H1 (cell line): ENCODE data around the gene KCTD17. TPM values are rescaled to one million over a fixed set of nuclear protein-coding genes. Genes with fewer than 3 reads are reported as not detected.

Experiments used
- CTCF ChIA-PET: fragments of 300-600 bp; sonication (Branson Sonifier 250); formaldehyde crosslinking; loops from one replicate; lab custom pipeline; 2021; ENCODE audit not compliant: partially characterized antibody; lab: Charles Lee
- POLR2A ChIA-PET: fragments of 300-600 bp; sonication (Branson Sonifier 250); formaldehyde crosslinking; loops from one replicate; lab custom pipeline; 2021; ENCODE audit warnings: inconsistent platforms; ENCODE audit not compliant: partially characterized antibody; lab: Charles Lee
- DNase-seq, 2 experiments: peaks; one replicate each; pipeline versions ENCODE4 v3.0.0 to v3.0.0-alpha.2; 2010 to 2022; ENCODE audit warnings: low spot score in 2 of 2, low read depth in 1 of 2, mixed read lengths in 1 of 2
- FAIRE-seq: peaks from 2 replicates; lab custom pipeline; 2011; peaks lifted over from hg19 to GRCh38; lab: Jason Lieb, UNC
- H2AFZ ChIP-seq: 2 replicates; pipeline ENCODE4 v1.8.1; 2012; ENCODE audit warnings: low read length, inconsistent platforms
- H2AK5ac ChIP-seq: 2 replicates; pipeline ENCODE4 v1.6.1; 2013; ENCODE audit warnings: low read depth, low read length
- H2BK120ac ChIP-seq: replicated peaks from 2 replicates; pipeline ENCODE3; 2013; ENCODE audit warnings: low read depth, low read length, inconsistent platforms
- H2BK12ac ChIP-seq: 2 replicates; pipeline ENCODE4 v1.6.1; 2013; ENCODE audit warnings: low read depth, low read length
- H2BK15ac ChIP-seq: 2 replicates; pipeline ENCODE4 v1.6.1; 2013; ENCODE audit warnings: low read length
- H2BK20ac ChIP-seq: 2 replicates; pipeline ENCODE4 v1.6.1; 2013; ENCODE audit warnings: low read length
- H2BK5ac ChIP-seq: 2 replicates; pipeline ENCODE4 v1.6.1; 2013; ENCODE audit warnings: low read depth, low read length
- H3K14ac ChIP-seq: 2 replicates; pipeline ENCODE4 v1.6.1; 2013; ENCODE audit warnings: inconsistent platforms; ENCODE audit not compliant: insufficient read length
- H3K18ac ChIP-seq: 2 replicates; pipeline ENCODE4 v1.6.1; 2013; ENCODE audit warnings: low read length; ENCODE audit errors: extremely low read depth
- H3K23ac ChIP-seq: 2 replicates; pipeline ENCODE4 v1.6.1; 2013; ENCODE audit warnings: inconsistent platforms; ENCODE audit not compliant: insufficient read length
- H3K23me2 ChIP-seq: 2 replicates; pipeline ENCODE4 v1.6.1; 2013; ENCODE audit warnings: low read depth, low read length
- H3K27ac ChIP-seq: 2 replicates; pipeline ENCODE4 v1.6.1; 2011; ENCODE audit warnings: low read depth, low read length, inconsistent platforms
- H3K27me3 ChIP-seq, 4 experiments: replicated peaks in 1 of 4; 1 replicate in 1 of 4; 2 replicates in 3 of 4; pipeline versions ENCODE4 v1.6.1 to v1.8.1; 2011 to 2013; ENCODE audit warnings: low read length in 3 of 4, mild to moderate bottlenecking in 3 of 4, inconsistent platforms in 2 of 4, mixed read lengths in 2 of 4, moderate library complexity in 1 of 4; ENCODE audit not compliant: control insufficient read depth in 3 of 4, insufficient read depth in 3 of 4; ENCODE audit errors: extremely low read depth in 1 of 4
- H3K36me3 ChIP-seq, 4 experiments: 2 replicates each; pipeline versions ENCODE4 v1.6.1 to v1.8.1; 2011 to 2013; ENCODE audit warnings: mild to moderate bottlenecking in 4 of 4, low read length in 3 of 4, moderate library complexity in 2 of 4, control low read depth in 1 of 4, inconsistent platforms in 1 of 4; ENCODE audit not compliant: insufficient read depth in 4 of 4, control insufficient read depth in 2 of 4
- H3K4ac ChIP-seq: replicated peaks from 2 replicates; pipeline ENCODE3; 2013; ENCODE audit warnings: low read length, low read depth, mixed read lengths, inconsistent platforms; ENCODE audit not compliant: insufficient read length
- H3K4me1 ChIP-seq, 4 experiments: replicated peaks in 1 of 4; 1 replicate in 1 of 4; 2 replicates in 3 of 4; pipeline versions ENCODE4 v1.6.1 to v1.8.1; 2011 to 2013; ENCODE audit warnings: low read length in 3 of 4, inconsistent platforms in 2 of 4, mixed read lengths in 1 of 4; ENCODE audit not compliant: insufficient read depth in 4 of 4, control insufficient read depth in 3 of 4
- H3K4me2 ChIP-seq, 2 experiments: 2 replicates each; pipeline versions ENCODE4 v1.6.1 to v1.8.1; 2011 to 2013; ENCODE audit warnings: low read depth in 2 of 2, low read length in 2 of 2, control low read depth in 1 of 2, inconsistent platforms in 1 of 2, mild to moderate bottlenecking in 1 of 2; ENCODE audit not compliant: insufficient read depth in 1 of 2
- H3K4me3 ChIP-seq, 4 experiments: fragments of 200-600, 300-600 bp in 1 of 4; sonication (generic), shearing (Covaris generic), sonication (Bioruptor Twin) in 1 of 4; 2 replicates each; pipeline versions ENCODE4 v1.5.1 to v1.8.1; 2011 to 2016; ENCODE audit warnings: low read length in 4 of 4, low read depth in 3 of 4, control low read depth in 2 of 4, inconsistent platforms in 2 of 4, mild to moderate bottlenecking in 2 of 4, mixed read lengths in 1 of 4, moderate library complexity in 1 of 4; ENCODE audit not compliant: insufficient read depth in 2 of 4; ENCODE audit errors: extremely low read depth in 1 of 4
- H3K56ac ChIP-seq: replicated peaks from 2 replicates; pipeline ENCODE3; 2013; ENCODE audit warnings: low read depth, mild to moderate bottlenecking, mixed read lengths, low read length, inconsistent platforms; ENCODE audit not compliant: insufficient read length
- H3K79me1 ChIP-seq: 2 replicates; pipeline ENCODE4 v1.6.1; 2013; ENCODE audit warnings: low read depth, low read length, control low read depth
- H3K79me2 ChIP-seq, 2 experiments: 2 replicates each; pipeline versions ENCODE4 v1.6.1 to v1.8.1; 2012 to 2013; ENCODE audit warnings: low read length in 2 of 2, mild to moderate bottlenecking in 2 of 2, inconsistent platforms in 1 of 2; ENCODE audit not compliant: insufficient read depth in 2 of 2, control insufficient read depth in 1 of 2
- H3K9ac ChIP-seq, 4 experiments: replicated peaks in 1 of 4; 1 replicate in 1 of 4; 2 replicates in 3 of 4; pipeline versions ENCODE4 v1.6.1 to v1.8.1; 2011 to 2013; ENCODE audit warnings: low read depth in 3 of 4, low read length in 3 of 4, control low read depth in 2 of 4, mild to moderate bottlenecking in 2 of 4, moderate library complexity in 2 of 4, inconsistent platforms in 1 of 4; ENCODE audit errors: extremely low read depth in 1 of 4
- H3K9me3 ChIP-seq, 2 experiments: 2 replicates each; pipeline versions ENCODE4 v1.6.1 to v1.8.1; 2012 to 2013; ENCODE audit warnings: mild to moderate bottlenecking in 2 of 2, moderate library complexity in 2 of 2, control low read depth in 1 of 2, inconsistent platforms in 1 of 2, low read depth in 1 of 2, low read length in 1 of 2, mixed read lengths in 1 of 2; ENCODE audit not compliant: insufficient read depth in 2 of 2
- H4K20me1 ChIP-seq, 2 experiments: replicated peaks in 1 of 2; 2 replicates each; pipeline versions ENCODE3 to v1.8.1; 2011 to 2013; ENCODE audit warnings: inconsistent platforms in 2 of 2, low read length in 2 of 2, mild to moderate bottlenecking in 1 of 2; ENCODE audit not compliant: insufficient read depth in 2 of 2, control insufficient read depth in 1 of 2
- H4K5ac ChIP-seq: 2 replicates; pipeline ENCODE4 v1.6.1; 2013; ENCODE audit warnings: low read length, low read depth, mixed read lengths, inconsistent platforms; ENCODE audit not compliant: insufficient read length
- H4K8ac ChIP-seq: 2 replicates; pipeline ENCODE4 v1.8.0; 2013; ENCODE audit warnings: mild to moderate bottlenecking, moderate library complexity, low read length, inconsistent platforms; ENCODE audit not compliant: insufficient read depth; ENCODE audit errors: extremely low read depth
- H4K91ac ChIP-seq: replicated peaks from 2 replicates; pipeline ENCODE3; 2013; ENCODE audit warnings: low read length, mixed read lengths, inconsistent platforms; ENCODE audit not compliant: insufficient read length
- CREB1 ChIP-seq: IDR thresholded peaks from 2 replicates; pipeline ENCODE4 v1.6.1; 2012; ENCODE audit warnings: inconsistent platforms
- EGR1 ChIP-seq: IDR thresholded peaks from 2 replicates; pipeline ENCODE4 v1.6.1; 2011; ENCODE audit warnings: low read depth, low read length, borderline replicate concordance
- GTF2F1 ChIP-seq: IDR thresholded peaks from 2 replicates; pipeline ENCODE4 v1.6.1; 2012; ENCODE audit warnings: low read depth, low read length, improper control_type of control experiment, borderline replicate concordance
- HDAC2 ChIP-seq, 2 experiments: fragments of 300-600 bp in 1 of 2; sonication (generic) in 1 of 2; IDR thresholded peaks; 2 replicates each; pipeline ENCODE4 v1.6.1; 2011 to 2012; ENCODE audit warnings: low read depth in 2 of 2, low read length in 2 of 2, mild to moderate bottlenecking in 2 of 2, moderate library complexity in 2 of 2, borderline replicate concordance in 1 of 2, inconsistent platforms in 1 of 2
- KDM4A ChIP-seq: IDR thresholded peaks from one replicate; pipeline ENCODE4 v1.7.1; 2012; ENCODE audit warnings: low read depth, mild to moderate bottlenecking, moderate library complexity, low read length, inconsistent platforms; ENCODE audit not compliant: severe bottlenecking
- YY1 ChIP-seq: IDR thresholded peaks from 2 replicates; pipeline ENCODE4 v1.6.1; 2011; ENCODE audit warnings: low read depth, mild to moderate bottlenecking, low read length
- ZNF274 ChIP-seq: IDR thresholded peaks from 2 replicates; pipeline ENCODE4 v1.7.0; 2012; ENCODE audit warnings: low read length, borderline replicate concordance; ENCODE audit errors: extremely low read depth
- WGBS, 2 experiments: shearing (Covaris generic) in 1 of 2; methylation state at CpG; one replicate each; pipeline versions ENCODE4 v1.1.6 to v1.1.7; 2013 to 2015; ENCODE audit warnings: low lambda C conversion rate in 2 of 2, mixed read lengths in 2 of 2, inconsistent platforms in 1 of 2, low coverage in 1 of 2, missing lambda C conversion rate in 1 of 2; ENCODE audit not compliant: insufficient replicate concordance in 2 of 2, insufficient coverage in 1 of 2, insufficient read length in 1 of 2; ENCODE audit errors: extremely low coverage in 1 of 2, missing lambda C conversion rate in 1 of 2; 5-methylcytosine and 5-hydroxymethylcytosine counted together
- polyA plus RNA-seq, 7 experiments: library from polyadenylated mRNA; depleted of rRNA in 3 of 7; stranded (reverse) in 5 of 7; unstranded in 2 of 7; fragments of >200 nt in 5 of 7; fragments of 200-250 nt in 2 of 7; gene quantifications; 1 replicate in 5 of 7; 2 replicates in 1 of 7; 4 replicates in 1 of 7; pipeline versions ENCODE4 v1.2.1 to v1.2.3, GENCODE V29; 2011 to 2013; ENCODE audit warnings: missing spikeins in 2 of 7, mixed read lengths in 2 of 7
- total RNA-seq: library from RNA; stranded (reverse); fragmentation: NEBNext Ultra II Directional; extraction: Animal tissue kit (Norgen Biotek cat#: 25700); gene quantifications from 2 replicates; pipeline ENCODE4 v1.2.1, GENCODE V29; 2021

KCTD17 gene
- total and polyA plus RNA-seq, 2 of the 8 experiments (the other 6 are each of a cell fraction or from before 2014, with no cell fraction given) = 39.4 to 44.0 TPM

GRCh38 chr22:37107816-37108621 is 56.5 kb downstream of the KCTD17 start:
- no peak overlapping the region for H4K91ac ChIP-seq
- ChIA-PET POLR2A (interaction anchor here (0.6 kb wide), 1 partner anchor 8 kb away, joined by 3 read pairs; no protein-coding TSS in a partner anchor), CTCF (interaction anchor here (1.0 to 1.2 kb wide), 3 partner anchors 10 to 17 kb away, joined by 3 read pairs; no protein-coding TSS in a partner anchor)
- H3K9me3 ChIP-seq = no peaks in the 10 kb centered on the region
- no peak overlapping the region for H4K5ac ChIP-seq
- H2BK20ac ChIP-seq = no peak overlapping the region
- no peak overlapping the region for H3K4ac ChIP-seq
- no peaks in the 10 kb centered on the region for H3K79me2 ChIP-seq
- H2BK5ac ChIP-seq = no peak overlapping the region
- H2AFZ ChIP-seq = no peak overlapping the region
- no peak overlapping the region for H3K56ac ChIP-seq
- H2AK5ac ChIP-seq = no peak overlapping the region
- no peaks in the 10 kb centered on the region for H3K79me1 ChIP-seq
- no peak overlapping the region for H3K14ac ChIP-seq
- peak overlapping the region; percentile 71 for H4K8ac ChIP-seq
- H3K4me3 ChIP-seq = no peak overlapping the region
- H2BK15ac ChIP-seq = no peak overlapping the region
- 88% methylated on average over 18 of the region's 18 CpGs; no CpG with 5 or more reads in 1 of the 2 experiments for WGBS, 2 experiments
- H3K18ac ChIP-seq = no peak overlapping the region
- DNase-seq (no peak), FAIRE-seq (no peak)
- peaks cover 0 to 2% (median 0%) of the 10 kb centered on the region in 4 experiments; a peak in 1 of 7 replicates for H3K27me3 ChIP-seq
- H2BK120ac ChIP-seq = no peak overlapping the region
- H3K4me2 ChIP-seq = no peak overlapping the region
- peaks cover 0 to 5% (median under 1%) of the 10 kb centered on the region in 4 experiments; a peak in 2 of 7 replicates for H3K4me1 ChIP-seq
- peaks cover 6% of the 10 kb centered on the region; the same call in 1 of the 2 replicates for H3K23me2 ChIP-seq
- TF ChIP-seq ZNF274 (no peak), HDAC2 (IDR thresholded peaks at IDR 0.05; ENCODE audit: borderline replicate concordance in 1 of 2, low read depth in 2 of 2, low read length in 2 of 2) (no peak), KDM4A (no peak), GTF2F1 (no peak), EGR1 (no peak), YY1 (no peak), CREB1 (no peak)
- H2BK12ac ChIP-seq = no peak overlapping the region
- H4K20me1 ChIP-seq = peaks cover 0 to 3% of the 10 kb centered on the region in 2 experiments
- H3K36me3 ChIP-seq = no peaks in the 10 kb centered on the region
- no peak overlapping the region for H3K9ac ChIP-seq
- no peak overlapping the region for H3K23ac ChIP-seq
- H3K27ac ChIP-seq = no peak overlapping the region
